Stimulated activated CD4-positive, alpha-beta T cell treated with anti-CD3 and anti-CD28 coated beads, Interleukin-12 subunit alpha, Interleukin-12 subunit beta, amount 100 ng/mL, for 24 hours (primary cell): Measurements from ENCODE around the gene PLXNA2.

Source experiments
- DNase-seq, 2 experiments: peaks; one replicate each; pipeline ENCODE4 v3.0.0-alpha.2; 2020; ENCODE audit warnings: low read depth in 2 of 2

Gene PLXNA2, protein sequence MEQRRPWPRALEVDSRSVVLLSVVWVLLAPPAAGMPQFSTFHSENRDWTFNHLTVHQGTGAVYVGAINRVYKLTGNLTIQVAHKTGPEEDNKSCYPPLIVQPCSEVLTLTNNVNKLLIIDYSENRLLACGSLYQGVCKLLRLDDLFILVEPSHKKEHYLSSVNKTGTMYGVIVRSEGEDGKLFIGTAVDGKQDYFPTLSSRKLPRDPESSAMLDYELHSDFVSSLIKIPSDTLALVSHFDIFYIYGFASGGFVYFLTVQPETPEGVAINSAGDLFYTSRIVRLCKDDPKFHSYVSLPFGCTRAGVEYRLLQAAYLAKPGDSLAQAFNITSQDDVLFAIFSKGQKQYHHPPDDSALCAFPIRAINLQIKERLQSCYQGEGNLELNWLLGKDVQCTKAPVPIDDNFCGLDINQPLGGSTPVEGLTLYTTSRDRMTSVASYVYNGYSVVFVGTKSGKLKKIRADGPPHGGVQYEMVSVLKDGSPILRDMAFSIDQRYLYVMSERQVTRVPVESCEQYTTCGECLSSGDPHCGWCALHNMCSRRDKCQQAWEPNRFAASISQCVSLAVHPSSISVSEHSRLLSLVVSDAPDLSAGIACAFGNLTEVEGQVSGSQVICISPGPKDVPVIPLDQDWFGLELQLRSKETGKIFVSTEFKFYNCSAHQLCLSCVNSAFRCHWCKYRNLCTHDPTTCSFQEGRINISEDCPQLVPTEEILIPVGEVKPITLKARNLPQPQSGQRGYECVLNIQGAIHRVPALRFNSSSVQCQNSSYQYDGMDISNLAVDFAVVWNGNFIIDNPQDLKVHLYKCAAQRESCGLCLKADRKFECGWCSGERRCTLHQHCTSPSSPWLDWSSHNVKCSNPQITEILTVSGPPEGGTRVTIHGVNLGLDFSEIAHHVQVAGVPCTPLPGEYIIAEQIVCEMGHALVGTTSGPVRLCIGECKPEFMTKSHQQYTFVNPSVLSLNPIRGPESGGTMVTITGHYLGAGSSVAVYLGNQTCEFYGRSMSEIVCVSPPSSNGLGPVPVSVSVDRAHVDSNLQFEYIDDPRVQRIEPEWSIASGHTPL (N-terminal part only)

DNA sequence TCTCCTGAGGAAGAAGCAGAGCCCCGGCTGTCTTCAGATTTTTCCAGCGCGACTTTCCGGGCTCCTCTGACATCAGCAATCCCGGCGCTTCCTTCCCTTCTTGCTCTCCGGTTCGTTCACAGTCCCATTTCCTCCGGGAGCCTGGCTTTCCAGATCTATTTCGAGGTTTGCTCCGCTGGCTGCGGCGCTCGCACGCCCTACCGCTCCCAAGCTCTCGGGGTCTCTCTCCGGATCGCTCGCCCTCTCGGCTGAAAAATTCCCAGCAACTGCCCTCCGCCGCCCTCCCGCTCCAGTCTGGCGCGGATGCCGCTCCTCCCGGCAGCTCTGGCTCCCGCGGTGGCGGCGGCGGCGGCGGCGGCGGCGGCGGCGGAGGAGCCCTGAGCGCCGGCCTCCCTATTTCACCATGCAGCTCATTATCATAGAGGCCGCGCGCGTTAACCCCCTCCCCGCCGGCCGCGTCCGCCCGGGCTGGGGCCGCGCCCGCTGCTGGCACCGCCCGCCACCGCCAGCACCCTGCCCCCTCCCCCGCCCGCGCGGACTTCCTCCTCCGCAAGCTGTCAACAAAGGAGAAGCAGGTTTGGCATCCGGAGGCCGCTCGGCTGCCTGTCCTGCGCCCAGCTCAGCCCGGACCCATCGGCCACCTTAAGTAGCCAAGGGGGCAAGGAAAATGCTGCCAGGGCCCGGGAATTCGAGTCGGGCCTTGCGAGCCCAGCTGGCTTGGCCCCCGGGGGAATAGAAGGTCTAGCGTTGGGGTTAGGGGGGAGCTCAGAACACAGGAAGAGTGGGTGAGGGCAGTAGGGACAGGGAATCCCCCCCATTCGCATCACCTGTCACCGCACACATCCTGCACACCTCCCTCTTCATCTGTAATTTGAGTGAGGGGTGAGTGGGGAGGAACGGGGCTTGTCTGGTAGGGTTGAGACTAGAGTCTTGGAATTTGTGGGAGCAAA lies at the start of gene PLXNA2:
PLXNA2 (minus strand) TSS at position 418 of the 950 bp plus-strand sequence. CDS start 26,462 bp downstream, outside the sequence.
- peak in 1 of 2 experiments; percentile 45 for DNase-seq

- DNase-seq = no peak
Observed at GRCh38 chr1:208292908-208293307, 48.7 kb upstream of the PLXNA2 start.

- no peak for DNase-seq
Observed at GRCh38 chr1:208291923-208292711, 47.9 kb upstream of the PLXNA2 start.

DNA sequence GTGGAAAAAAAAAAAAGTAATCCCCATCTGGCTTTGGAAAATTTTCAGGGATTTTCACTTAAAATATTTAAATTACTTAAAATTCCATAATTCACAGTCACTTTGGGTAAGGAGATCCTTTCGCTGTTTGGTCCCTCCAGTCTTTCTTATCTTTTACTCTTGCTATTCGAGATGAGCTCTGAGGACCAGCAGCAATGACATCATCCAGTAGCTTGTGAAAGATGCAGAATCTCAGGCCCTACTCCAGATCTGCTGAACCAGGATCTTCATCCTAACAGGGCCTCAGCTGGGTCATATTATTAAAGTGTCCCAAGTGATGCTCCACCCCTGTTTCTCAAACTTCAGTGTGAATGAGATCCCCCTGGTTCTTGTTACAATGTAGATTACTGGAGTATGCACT lies 46.9 kb upstream of the PLXNA2 start:
- DNase-seq = no peak

- no peak for DNase-seq
Observed at GRCh38 chr1:208289716-208290115, 45.5 kb upstream of the PLXNA2 start.

DNA sequence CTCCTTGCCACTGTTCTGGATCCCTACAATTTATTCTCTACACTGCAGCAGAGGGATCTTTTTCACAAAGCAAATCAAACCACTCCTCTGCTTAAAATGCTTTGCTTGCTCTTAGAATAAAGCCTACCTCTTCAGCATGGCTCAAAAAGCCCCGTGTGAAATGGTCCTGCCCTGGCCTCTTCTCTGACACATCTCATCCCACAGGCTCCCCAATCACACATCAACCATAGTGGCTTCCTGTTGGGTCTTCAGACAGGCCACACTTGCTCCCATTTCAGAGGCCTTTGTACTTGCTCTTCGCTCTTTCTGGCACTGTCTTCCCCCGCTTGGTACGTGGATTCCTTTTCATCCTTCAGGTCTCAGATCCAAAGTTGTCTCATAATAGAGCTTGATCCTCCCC lies 44.3 kb upstream of the PLXNA2 start:
- no peak for DNase-seq

DNA sequence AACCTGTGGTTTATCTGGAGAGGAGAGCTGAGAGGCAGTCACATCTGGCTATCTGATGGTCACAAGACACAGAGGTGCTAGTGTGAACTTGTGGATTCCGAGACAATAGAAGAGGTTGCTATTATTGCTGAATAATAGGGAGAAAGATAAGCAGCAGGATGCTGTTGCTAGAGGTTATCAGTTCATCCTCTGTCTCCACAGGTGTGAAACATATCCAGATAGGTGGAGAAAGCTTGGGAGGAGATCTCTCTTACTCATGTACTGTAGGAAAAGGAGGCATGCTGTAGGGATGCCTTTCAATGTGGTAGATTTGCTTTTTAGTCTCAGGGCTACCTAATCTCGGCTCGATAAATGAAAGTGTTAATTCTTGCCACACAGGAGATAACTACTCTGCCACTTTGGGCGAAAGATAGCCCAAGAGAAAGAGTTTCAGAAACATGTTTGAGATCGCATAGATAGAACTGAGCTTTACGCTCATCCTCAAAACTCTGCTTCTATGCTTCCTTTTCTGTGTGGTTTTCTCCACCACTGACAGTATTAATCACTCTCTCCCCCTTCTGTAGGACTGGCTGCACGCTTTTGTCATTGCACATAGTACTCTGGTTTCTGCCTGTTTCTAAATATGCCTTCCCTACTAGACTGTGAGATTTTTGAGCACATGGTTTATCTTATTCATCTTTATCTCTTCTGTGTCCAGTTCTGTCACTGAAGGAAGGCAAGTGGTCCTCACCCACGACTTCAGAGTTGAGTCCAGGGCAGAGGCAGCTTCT lies 36.7 kb upstream of the PLXNA2 start:
- no peak for DNase-seq

- DNase-seq = no peak
Observed at GRCh38 chr1:208279826-208280588, 35.8 kb upstream of the PLXNA2 start.

- no peak for DNase-seq
Observed at GRCh38 chr1:208278638-208279037, 34.5 kb upstream of the PLXNA2 start.

GRCh38 chr1:208276757-208277435 lies 32.7 kb upstream of the PLXNA2 start:
- DNase-seq = no peak

GRCh38 chr1:208275083-208275482 lies 30.9 kb upstream of the PLXNA2 start:
- no peak for DNase-seq

- no peak for DNase-seq
Observed at GRCh38 chr1:208273386-208274017, 29.3 kb upstream of the PLXNA2 start.

- DNase-seq = no peak
Observed at GRCh38 chr1:208272713-208273112, 28.5 kb upstream of the PLXNA2 start.

- DNase-seq = no peak
Observed at GRCh38 chr1:208272311-208272710, 28.1 kb upstream of the PLXNA2 start.

DNA sequence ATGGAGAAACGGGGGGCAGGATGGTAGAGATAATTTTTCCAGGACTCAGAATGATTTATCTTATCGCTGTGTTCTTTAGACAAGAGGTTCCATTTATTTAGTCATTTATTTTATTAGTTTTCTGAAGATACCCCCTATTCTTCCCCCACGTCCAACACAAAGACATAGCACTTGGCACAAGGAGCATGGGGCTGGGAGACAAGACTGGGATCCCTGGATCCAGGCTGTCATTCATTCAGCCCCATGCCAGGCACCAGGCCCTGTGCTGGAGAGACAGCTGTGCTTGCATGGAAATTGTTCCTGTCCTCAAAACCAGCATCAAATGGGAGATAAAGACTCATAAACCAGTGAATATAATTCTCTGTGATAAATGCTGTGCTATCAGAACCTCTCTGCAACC lies 27.1 kb upstream of the PLXNA2 start:
- no peak for DNase-seq

DNA sequence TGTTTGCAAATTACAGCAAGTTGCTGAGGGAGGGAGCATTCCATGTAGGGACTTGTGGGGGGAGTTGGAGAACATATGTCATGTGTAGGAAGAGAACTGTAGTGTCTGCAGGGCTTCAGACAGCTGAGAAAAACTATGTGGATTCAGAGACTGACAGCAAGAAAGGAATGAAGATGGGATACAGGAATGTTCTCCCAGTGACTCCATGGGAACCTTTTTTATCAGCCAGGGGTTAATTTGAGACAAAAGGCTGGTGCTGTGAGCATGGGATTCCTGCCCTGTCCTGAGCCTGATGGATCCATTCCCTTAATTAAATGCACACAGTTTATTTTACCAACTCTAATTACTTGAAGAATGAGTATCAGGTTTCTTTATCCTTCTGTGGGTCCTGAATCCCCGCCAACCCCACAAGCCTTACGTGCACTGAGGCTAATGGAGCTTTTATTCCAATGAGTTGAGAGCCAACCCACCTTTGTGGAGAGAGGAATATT lies 26.5 kb upstream of the PLXNA2 start:
- DNase-seq = no peak

DNA sequence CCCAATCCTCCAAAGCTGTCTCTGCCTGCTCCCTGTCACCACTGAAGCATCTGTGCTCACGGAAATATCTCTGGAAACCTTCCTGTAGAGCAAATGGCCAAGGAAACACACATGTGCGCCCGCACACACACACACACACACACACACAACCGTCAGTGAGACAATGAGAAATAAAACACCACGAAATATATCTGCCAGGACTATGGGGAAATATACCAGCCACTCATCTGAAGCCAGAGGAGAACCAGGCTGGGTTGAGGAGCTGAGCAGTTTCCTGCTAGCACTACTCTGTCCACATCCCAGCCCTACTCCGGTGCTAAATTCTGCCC lies 25.1 kb upstream of the PLXNA2 start:
- DNase-seq = no peak
